ENCODE measurements around the gene RAP1GDS1.

DNA sequence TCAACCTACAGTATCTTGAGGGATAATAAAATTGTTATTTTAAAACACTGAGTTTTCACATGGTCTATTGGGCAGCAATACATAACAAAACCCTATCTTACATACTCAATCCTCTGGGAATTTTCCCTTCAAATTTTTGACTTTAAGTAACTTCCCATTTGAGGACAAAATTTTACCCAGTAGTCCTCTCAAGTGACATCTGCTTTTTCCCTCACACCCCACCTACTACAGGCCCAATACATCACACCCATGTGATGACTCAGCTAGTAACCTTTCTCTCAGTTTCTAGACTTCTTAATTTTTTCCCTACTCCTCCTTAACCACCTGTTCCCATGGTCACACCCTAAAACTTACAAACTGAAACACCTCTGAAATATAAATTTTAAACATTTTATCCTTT is 12.2 kb upstream of the RAP1GDS1 start:
- TF ChIP-seq, protein P1, sequence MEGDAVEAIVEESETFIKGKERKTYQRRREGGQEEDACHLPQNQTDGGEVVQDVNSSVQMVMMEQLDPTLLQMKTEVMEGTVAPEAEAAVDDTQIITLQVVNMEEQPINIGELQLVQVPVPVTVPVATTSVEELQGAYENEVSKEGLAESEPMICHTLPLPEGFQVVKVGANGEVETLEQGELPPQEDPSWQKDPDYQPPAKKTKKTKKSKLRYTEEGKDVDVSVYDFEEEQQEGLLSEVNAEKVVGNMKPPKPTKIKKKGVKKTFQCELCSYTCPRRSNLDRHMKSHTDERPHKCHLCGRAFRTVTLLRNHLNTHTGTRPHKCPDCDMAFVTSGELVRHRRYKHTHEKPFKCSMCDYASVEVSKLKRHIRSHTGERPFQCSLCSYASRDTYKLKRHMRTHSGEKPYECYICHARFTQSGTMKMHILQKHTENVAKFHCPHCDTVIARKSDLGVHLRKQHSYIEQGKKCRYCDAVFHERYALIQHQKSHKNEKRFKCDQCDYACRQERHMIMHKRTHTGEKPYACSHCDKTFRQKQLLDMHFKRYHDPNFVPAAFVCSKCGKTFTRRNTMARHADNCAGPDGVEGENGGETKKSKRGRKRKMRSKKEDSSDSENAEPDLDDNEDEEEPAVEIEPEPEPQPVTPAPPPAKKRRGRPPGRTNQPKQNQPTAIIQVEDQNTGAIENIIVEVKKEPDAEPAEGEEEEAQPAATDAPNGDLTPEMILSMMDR (conservative IDR thresholded peaks at IDR 0.05 in 1 of 2, IDR thresholded peaks at IDR 0.05 in 1 of 2; ENCODE audit: extremely low read depth in 1 of 2, insufficient read depth in 1 of 2, low read depth in 1 of 2, low read length in 2 of 2), result no peak
- no peak for TF ChIP-seq EZH2 (IDR thresholded peaks at IDR 0.05; ENCODE audit: borderline replicate concordance, low read length)

Data from mammary epithelial cell (primary cell).